HG03025 (cell line): Measurements from ENCODE around the gene TNFRSF6B.
A peak's percentile ranks its signal among the peaks of the same experiment; 100 is the strongest.
"Not testable (repeated sequence)": the region's sequence is repeated elsewhere in the genome, so short reads cannot be mapped to it uniquely, and the experiment has no call there.

Experiments
- ATAC-seq: cut with Tn5 transposase; IDR thresholded peaks from one replicate; pipeline ENCODE4 v1.9.1; 2021; ENCODE audit warnings: mild to moderate bottlenecking, moderate library complexity; ENCODE audit not compliant: unreplicated experiment, low FRiP score

The TNFRSF6B gene, protein sequence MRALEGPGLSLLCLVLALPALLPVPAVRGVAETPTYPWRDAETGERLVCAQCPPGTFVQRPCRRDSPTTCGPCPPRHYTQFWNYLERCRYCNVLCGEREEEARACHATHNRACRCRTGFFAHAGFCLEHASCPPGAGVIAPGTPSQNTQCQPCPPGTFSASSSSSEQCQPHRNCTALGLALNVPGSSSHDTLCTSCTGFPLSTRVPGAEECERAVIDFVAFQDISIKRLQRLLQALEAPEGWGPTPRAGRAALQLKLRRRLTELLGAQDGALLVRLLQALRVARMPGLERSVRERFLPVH

DNA sequence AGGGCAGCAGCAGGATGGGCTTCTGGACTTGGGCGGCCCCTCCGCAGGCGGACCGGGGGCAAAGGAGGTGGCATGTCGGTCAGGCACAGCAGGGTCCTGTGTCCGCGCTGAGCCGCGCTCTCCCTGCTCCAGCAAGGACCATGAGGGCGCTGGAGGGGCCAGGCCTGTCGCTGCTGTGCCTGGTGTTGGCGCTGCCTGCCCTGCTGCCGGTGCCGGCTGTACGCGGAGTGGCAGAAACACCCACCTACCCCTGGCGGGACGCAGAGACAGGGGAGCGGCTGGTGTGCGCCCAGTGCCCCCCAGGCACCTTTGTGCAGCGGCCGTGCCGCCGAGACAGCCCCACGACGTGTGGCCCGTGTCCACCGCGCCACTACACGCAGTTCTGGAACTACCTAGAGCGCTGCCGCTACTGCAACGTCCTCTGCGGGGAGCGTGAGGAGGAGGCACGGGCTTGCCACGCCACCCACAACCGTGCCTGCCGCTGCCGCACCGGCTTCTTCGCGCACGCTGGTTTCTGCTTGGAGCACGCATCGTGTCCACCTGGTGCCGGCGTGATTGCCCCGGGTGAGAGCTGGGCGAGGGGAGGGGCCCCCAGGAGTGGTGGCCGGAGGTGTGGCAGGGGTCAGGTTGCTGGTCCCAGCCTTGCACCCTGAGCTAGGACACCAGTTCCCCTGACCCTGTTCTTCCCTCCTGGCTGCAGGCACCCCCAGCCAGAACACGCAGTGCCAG is at the start of gene TNFRSF6B:
TSS of gene TNFRSF6B (plus strand) at position 25 of the 729 bp plus-strand sequence. CDS start at position 141, 116 bp downstream.
- ATAC-seq, result no peak

DNA sequence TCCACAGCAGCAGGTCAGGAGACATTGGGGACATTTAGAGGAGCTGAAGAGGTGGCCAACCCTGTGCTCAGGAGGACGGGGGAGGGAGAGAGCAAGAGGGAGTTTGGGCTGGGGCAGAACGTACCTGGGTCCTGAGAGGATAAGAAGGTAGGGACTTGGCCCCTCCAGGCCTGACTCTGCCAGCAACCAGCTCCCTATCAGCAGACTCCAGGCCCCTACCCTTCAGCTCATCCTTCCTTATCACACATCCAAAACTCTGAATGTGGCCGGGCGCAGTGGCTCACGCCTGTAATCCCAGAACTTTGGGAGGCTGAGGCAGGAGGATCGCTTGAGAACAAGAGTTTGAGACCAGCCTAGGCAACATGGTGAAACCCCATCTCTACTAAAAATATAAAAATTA is 48.3 kb upstream of the TNFRSF6B start:
- ATAC-seq, result no peak

DNA sequence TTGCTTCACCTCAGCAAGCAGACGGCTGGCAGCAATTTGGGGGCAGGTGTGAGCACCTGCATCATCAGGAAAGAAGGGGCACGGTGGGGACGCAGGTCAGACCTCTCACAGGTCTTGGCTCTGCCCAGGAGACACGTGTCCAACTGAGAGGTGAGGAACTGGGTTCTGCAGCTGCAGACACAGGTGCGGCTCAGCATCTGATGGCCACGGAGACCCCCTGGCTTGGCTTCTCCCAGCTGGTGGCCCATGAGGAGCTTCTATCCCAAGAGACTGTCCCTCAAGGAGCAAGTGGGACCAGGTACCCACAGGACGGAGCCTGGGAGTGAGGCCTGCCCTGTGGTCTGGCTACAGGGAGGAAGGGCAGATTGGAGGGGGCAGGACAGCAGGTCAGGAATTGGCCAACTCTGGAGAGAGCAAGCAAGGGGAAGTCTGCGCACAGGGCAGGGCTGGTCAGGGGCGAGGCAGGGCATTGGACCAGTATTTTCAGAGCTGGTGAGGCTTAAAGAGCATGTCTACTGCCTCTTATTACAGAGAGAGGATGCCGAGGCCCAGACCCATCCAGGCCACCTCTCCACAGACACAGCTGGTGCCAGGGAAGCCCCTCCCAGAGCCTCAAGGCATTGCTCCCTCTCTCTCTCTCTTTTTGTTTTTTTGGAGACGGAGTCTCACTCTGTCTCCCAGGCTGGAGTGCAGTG is 47.4 kb upstream of the TNFRSF6B start:
- no peak for ATAC-seq

DNA sequence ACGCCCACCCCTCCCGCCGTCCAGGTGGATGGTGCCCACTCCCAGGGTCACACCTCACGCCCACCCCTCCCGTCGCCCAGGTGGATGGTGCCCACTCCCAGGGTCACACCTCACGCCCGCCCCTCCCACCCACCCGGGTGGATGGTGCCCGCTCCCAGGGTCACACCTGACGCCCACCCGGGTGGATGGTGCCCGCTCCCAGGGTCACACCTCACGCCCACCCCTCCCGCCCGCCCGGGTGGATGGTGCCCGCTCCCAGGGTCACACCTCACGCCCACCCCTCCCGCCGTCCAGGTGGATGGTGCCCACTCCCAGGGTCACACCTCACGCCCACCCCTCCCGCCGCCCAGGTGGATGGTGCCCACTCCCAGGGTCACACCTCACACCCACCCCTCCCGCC is 46.0 kb upstream of the TNFRSF6B start:
- not testable (repeated sequence) for ATAC-seq

DNA sequence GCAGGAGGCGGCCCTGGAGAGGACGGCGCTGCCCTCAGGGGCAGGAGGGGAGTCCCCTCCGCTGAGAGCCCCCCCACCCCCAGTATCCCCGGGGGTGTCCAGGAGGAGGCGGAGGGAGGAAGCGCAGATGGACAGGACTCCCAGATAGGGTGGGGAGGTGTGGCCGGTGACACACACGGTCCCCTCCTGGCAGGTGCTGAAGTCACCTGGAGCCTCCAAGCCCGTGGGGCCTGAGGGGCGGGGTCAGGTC is 44.6 kb upstream of the TNFRSF6B start:
- no peak for ATAC-seq

DNA sequence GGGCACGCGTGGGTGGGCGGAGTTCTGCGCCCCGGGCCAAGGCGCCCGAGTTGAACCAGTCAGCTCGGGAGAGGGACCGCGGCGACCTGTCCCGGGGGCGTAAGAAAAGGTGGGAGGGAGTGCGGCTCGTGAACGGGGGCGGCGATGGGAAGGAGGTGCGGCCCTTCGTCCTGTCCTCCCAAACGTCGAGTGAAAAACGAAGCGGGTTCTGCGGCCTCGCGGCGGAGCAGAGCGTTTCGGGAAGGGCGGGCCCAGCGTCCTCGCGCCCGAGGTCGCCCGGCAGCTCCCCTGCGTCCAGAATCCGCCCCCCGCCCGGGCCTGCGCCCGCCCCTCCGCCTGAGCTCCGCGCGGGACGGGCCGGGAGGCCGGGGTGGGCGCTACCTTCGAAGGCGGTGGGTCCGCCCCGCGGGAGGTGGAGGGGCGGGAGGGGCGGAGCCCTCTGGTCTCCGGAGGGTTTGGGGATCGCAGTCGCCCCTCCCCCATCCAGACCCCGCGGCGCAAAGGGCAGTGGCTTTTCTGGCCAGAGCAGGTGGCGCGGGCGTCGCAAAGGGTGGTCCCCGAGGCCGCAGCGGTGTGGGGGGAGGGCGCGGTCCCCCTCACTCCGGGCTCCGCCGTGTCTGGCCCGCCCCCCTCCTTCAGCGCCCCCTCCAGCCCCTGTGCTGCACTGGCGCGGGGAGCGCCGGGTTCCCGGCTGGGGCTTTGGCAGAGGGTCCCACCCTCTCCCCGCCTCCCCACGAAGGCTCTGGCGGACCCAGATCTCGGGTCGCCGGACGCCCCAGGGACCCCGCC is 44.1 kb upstream of the TNFRSF6B start:
- ATAC-seq, result no peak

DNA sequence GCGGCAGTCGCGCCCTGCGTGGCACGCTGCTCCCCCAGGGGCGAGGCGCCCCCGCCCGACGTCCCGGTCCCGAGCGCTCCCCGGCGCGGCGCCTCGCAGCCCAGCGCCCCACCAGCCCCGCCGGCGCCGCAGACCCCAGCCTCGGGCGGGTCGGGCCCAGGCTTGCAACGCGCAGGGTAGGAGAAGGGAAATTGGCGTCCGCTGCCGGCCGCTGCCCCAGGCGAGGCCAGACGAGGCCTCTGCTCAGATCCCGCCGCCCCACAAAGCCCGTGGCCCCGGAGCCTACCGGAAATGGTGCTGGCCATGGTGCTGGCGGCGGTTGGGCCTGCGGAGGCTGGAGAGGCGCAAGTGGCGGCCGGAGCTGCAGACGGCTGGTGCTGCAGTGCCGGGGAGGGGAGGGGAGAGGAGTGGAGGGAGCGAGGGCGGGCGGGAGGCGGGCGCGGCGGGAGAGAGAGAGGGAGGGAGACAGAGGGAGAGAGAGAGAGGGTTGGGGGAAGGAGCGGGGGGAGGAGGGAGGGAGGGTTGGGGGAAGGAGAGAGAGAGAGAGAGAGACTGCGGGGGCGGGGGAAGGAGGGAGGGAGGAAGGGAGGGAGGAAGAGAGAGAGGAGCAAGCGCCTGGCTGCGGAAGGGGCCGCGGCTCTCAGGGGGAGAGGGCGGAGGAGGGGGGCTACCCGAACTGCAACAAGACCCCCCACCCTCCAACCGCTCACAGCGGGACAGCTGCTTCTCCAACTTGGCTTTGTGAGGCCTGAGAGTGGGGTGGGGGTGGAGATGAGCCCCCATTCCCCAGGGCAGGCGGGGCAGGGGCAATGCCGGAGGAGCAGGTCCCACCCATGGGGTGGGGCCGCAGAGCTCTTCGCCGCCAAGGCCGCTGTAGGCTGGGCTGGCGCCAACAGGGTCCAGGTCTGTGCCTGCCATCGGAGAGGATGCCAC is 43.1 kb upstream of the TNFRSF6B start, which contains the start of gene STMN3:
TSS of gene STMN3 (minus strand) at position 384 of the 933 bp plus-strand sequence. CDS start at position 305, 79 bp downstream.
- no peak for ATAC-seq

DNA sequence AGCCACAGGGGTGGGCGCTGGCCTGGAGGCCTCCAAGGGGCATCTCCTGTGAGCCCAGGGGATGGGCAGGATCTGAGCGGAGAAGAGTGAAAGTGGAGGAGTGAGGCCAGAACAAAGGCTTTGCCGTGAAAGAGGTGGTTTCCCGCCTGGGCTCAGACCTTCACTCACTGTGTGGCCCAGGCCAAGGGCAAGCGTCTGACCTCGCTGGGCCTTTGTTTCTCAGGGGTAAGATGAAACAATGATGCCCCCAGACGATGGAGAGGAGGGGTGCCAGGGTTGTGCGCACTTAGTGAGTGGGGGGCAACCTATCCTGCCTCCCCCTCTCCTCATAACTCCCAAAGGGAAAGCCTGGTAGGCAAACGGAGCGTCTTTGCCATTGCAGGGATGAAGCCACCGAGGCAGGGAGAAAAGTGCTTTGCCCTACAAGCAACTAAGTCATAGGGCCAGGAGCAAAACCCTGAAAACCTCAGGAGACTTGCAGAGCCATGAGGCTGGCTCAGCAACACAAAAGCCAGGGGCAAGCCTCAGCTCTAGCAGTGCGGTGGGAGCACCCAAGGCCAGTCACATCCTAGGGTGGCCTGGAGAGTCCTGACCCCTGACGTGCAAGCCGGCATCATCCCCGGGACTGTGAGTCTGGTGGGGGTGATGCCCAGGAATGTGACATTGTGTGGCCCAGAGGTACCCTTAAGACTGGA is 42.3 kb upstream of the TNFRSF6B start:
- ATAC-seq, result no peak

DNA sequence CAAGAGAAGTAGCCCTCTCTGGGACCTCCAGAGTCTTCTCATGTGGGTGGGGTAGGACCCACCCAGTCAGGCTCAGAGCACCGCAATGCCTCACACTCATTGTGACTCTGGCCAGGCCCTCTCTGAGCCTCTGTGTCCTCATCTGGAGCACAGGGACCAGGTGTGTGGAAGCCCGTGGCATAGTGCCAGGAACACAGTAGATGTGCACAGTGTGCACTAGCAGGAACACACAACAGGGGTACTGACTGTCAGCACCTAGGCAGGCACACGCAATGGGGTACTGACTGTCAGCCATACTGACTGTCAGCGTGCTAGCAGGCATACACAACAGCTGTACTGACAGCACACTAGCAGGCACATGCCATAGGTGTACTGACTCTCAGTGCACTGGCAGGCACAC is 41.2 kb upstream of the TNFRSF6B start:
- ATAC-seq, result no peak

DNA sequence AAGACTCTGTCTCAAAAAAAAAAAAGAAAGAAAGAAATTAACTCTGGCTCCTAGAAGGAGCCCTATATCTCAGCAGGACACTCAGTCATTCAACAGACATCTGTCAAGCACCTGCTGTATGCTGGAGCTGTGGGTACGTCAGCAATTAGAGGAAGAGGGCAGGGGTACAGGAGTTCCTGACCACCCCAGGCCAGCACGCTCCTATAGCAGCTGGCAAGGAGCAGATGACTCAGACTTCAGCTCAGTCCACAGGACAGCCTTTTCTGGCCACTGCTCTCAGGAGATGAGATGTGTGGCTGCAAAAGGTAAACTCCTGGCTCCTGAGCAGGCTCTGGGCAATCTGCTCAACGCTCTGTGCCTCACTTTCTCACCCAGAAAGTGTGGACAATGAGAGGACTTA is 40.0 kb upstream of the TNFRSF6B start:
- ATAC-seq, result no peak

DNA sequence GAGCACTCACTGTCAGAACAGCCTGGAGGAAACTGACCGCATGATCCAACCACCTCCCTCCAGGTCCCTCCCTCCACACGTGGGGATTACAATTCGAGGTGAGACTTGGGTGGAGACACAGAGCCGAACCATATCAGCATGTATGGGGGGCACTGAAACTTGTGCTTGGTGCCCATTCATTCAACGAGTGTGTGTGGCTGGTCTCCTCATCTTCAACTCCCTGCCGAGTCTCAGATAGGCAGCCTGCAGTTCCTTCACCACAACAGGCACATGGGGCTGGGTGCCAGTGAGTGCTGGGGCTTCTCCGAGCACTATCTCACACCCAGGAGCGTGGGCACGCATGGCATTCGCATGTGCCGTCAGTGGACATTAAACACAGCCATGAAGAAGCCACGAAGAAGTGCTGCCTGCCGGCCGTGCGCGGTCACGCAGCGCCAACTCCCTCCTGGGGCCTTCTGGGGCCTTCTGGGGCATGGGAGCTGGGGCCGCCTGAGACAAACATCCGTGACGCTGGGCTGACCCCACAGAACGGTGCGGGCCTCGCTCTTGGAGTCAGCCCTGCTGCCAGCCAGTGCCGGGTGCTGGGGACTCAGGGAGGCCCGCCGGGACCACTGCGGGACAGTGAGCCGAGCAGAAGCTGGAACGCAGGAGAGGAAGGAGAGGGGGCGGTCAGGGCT is 39.1 kb upstream of the TNFRSF6B start:
- ATAC-seq, result no peak

DNA sequence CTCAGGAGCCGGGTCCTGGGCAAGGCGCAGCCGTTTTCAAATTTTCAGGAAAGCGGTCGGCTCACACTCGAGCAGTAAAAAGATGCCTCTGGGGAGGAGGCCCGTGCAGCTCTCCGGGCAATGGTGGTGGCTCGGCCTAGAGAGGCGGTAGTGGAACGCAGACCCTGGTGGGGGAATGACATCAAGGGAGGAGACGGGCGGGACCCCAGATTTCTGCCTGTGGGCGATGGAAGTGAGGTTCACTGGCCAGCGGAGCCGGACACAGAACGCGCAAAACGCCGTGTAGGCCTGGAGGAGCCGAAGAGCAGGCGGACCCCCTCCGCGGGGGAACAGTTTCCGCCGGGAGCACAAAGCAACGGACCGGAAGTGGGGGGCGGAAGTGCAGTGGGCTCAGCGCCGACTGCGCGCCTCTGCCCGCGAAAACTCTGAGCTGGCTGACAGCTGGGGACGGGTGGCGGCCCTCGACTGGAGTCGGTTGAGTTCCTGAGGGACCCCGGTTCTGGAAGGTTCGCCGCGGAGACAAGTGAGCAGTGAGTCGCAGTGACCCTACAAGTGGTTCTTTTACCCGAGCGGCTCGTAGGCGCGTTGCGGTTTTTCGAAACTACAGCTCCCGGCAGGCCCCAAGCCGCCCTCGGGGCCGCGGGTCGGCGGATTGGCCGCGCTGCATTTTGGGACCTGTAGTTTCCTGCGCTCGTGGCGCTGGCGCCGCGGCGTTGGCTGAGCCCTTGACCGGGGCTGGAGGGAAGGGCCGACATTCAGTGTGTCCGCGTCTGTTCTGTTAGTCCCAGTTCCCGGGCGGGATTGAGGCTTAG is 38.3 kb upstream of the TNFRSF6B start, which contains the start of gene RTEL1:
TSS of gene RTEL1 (plus strand) at position 376 of the 812 bp plus-strand sequence. CDS start 1,091 bp downstream, outside the sequence.
- ATAC-seq, result peak; percentile 70

DNA sequence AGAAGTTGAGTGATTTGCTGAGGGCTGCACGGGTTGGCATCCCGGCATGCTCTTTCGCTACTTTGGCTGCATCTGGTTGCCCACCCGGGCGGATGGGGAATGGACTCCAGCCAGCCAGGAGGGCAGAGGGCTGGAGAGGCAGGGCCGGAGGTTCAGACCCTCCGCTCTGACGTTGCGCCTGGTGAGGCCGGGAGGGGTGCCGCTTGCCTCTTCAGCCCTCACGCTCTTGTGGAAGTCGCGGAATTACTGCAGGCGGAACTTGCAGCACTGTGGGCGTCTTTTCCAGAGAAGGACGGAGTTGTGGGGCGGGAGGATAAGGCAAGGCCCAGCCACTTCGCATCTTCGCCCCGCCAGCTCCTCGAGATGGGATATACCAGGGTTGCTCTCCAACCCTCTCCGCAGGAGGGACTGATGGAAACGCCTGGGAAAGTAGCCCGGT is 37.7 kb upstream of the TNFRSF6B start:
- peak; percentile 13 for ATAC-seq

DNA sequence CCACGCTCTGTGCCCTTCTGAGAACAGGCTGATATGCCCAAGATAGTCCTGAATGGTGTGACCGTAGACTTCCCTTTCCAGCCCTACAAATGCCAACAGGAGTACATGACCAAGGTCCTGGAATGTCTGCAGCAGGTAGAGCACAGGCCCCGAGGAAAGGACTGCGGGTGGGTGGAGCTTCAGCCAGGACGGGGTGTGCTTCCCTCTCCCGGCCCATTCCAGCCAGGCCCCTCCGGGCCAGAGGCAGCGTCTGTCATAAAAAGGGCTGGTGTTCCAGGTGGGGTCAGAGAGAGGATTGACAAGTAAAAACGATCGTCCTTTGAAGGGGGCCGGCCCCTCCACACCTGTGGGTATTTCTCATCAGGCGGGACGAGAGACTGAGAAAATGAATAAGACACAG is 37.1 kb upstream of the TNFRSF6B start:
- ATAC-seq, result no peak

DNA sequence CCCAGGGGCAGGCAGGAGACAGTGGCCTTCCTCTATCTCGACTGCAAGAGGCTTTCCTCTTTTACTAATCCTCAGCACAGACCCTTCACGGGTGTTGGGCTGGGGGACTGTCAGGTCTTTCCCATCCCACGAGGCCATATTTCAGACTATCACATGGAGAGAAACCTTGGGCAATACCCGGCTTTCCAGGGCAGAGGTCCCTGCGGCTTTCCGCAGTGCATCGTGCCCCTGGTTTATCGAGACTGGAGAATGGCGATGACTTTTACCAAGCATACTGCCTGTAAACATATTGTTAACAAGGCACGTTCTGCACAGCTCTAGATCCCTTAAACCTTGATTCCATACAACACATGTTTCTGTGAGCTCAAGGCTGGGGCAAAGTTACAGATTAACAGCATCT is 36.3 kb upstream of the TNFRSF6B start:
- ATAC-seq, result not testable (repeated sequence)

DNA sequence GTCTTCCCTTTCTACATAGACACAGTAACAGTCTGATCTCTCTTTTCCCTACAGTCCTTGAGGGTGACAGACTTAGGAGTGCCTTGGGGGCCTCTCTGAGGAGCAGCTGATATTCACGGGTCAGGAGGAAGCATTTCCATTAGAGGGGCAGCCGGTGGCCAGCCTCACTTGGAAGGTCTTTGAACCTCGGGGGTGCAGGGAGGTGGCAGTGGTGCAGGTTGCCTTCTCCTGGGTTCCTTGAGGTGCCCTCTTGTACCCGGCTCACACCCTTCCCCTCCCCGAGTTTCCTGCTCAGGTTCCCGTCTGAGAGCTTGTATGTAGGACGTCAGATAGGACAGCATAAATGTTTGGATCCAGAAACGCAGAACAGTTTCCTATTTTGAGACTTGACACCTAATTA is 35.8 kb upstream of the TNFRSF6B start:
- no peak for ATAC-seq

DNA sequence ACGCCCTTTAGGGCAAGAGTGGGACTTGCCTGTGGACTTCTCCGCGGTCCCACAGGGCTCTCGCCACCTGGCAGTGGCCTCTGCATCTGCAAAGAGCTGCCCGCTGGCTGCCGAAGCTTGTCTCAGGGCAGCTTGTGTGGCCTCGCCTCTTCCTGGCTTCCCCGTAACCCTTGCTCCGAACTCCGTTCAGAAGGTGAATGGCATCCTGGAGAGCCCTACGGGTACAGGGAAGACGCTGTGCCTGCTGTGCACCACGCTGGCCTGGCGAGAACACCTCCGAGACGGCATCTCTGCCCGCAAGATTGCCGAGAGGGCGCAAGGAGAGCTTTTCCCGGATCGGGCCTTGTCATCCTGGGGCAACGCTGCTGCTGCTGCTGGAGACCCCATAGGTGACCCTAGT is 35.3 kb upstream of the TNFRSF6B start:
- no peak for ATAC-seq
